ENCODE data around the gene BCORL1. TPM values are rescaled to one million over a fixed set of nuclear protein-coding genes. Genes with fewer than 3 reads are reported as not detected.

The BCORL1 gene
- total and polyA plus RNA-seq, 2 donors (not counting 3 experiments of a cell fraction or from before 2014, with no cell fraction given), result 1.8 to 13.1 TPM

DNA sequence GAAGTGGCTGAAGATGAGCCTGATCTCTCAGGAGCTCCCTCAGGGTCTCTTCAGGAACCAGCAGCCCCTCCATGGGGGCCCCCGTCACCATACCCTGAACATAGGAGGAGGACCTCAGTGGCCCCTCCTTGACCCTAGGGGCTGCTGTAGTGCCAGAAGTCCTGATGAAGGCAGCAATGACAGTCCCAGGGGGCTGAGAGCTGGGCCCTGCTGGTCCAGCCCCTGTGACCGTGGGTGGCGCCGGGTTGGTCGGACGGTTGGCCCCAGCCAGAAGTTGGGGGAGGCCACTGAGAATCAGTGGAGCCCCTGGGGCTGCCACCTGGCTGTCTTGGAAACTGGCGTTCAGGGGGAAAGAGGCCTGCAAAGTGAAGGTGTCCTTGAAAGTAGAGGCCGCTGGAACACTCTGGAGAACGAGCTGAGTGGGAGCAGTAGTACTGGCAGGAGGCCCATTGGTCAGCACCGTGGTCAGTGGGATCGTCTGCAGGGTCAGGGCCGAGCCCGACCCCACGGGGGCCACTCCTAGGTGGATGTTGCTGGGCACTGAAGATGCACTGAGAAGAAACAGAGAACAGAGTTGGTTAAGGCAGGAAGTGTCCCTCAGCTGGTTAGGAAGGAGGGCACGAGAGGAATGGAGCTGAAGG is 84.7 kb downstream of the BCORL1 start:
- no peak for FAIRE-seq
- H4K20me1 ChIP-seq (replicated peaks; ENCODE audit: control insufficient read depth, extremely low read depth, insufficient read depth, low read length), result no peaks in the 10 kb centered on the region

More for the DNA sequence above, 84.7 kb downstream of the BCORL1 start:
- CTCF ChIA-PET, result interaction anchor here (0.7 to 1.4 kb wide), 2 partner anchors 13 to 142 kb away, joined by 3 to 5 read pairs; no protein-coding TSS in a partner anchor
- dilution Hi-C loops (cut with MboI; ENCODE audit: extremely low pct_ligation_motif_present, low sequenced_read_pairs), result no loop called here
- Histone ChIP-seq H3K4me1 (ENCODE audit: control insufficient read depth, extremely low read depth, insufficient read depth, low read length) (no peaks in the 10 kb centered on the region), H3K4me3 (replicated peaks in 1 of 3; ENCODE audit: insufficient read depth in 1 of 3, low read depth in 1 of 3, low read length in 3 of 3) (no peak overlapping the region), H3K36me3 (ENCODE audit: control insufficient read depth in 2 of 2, extremely low read depth in 1 of 2, insufficient read depth in 2 of 2, low read length in 2 of 2) (peaks cover 3 to 40% of the 10 kb centered on the region in 2 experiments), H3K9me3 (replicated peaks; ENCODE audit: control insufficient read depth, insufficient read depth, low read length) (no peaks in the 10 kb centered on the region), H3K4me2 (ENCODE audit: insufficient read depth, low read length) (no peak overlapping the region), H3K27me3 (ENCODE audit: control insufficient read depth in 2 of 2, insufficient read depth in 2 of 2, low read length in 2 of 2) (no peaks in the 10 kb centered on the region), H2AFZ (ENCODE audit: low read depth, low read length) (no peak overlapping the region), H3K9me1 (replicated peaks; ENCODE audit: control insufficient read depth, extremely low read depth, insufficient read depth, low read length) (no peaks in the 10 kb centered on the region), H3K79me2 (ENCODE audit: control insufficient read depth, insufficient read depth, low read length) (no peaks in the 10 kb centered on the region), H3K9ac (replicated peaks; ENCODE audit: extremely low read depth, insufficient read depth, low read length) (no peak overlapping the region), H3K27ac (ENCODE audit: insufficient read depth, low read depth, low read length) (no peak overlapping the region)
- no peak for TF ChIP-seq MYC (IDR thresholded peaks at IDR 0.05; ENCODE audit: low read depth, low read length)
- TF ChIP-seq EZH2 (IDR thresholded peaks at IDR 0.05; ENCODE audit: borderline replicate concordance, low read depth, low read length, severe bottlenecking), result no peak
- no peak for TF ChIP-seq POLR2AphosphoS5 (IDR thresholded peaks at IDR 0.05; ENCODE audit: insufficient read depth, low read depth, low read length)
- TF ChIP-seq, protein P1, sequence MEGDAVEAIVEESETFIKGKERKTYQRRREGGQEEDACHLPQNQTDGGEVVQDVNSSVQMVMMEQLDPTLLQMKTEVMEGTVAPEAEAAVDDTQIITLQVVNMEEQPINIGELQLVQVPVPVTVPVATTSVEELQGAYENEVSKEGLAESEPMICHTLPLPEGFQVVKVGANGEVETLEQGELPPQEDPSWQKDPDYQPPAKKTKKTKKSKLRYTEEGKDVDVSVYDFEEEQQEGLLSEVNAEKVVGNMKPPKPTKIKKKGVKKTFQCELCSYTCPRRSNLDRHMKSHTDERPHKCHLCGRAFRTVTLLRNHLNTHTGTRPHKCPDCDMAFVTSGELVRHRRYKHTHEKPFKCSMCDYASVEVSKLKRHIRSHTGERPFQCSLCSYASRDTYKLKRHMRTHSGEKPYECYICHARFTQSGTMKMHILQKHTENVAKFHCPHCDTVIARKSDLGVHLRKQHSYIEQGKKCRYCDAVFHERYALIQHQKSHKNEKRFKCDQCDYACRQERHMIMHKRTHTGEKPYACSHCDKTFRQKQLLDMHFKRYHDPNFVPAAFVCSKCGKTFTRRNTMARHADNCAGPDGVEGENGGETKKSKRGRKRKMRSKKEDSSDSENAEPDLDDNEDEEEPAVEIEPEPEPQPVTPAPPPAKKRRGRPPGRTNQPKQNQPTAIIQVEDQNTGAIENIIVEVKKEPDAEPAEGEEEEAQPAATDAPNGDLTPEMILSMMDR (IDR thresholded peaks at IDR 0.05; ENCODE audit: extremely low read depth in 1 of 2, insufficient read depth in 1 of 2, low read depth in 1 of 2, low read length in 2 of 2), result no peak
- TF ChIP-seq, protein P2, sequence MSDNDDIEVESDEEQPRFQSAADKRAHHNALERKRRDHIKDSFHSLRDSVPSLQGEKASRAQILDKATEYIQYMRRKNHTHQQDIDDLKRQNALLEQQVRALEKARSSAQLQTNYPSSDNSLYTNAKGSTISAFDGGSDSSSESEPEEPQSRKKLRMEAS (IDR thresholded peaks at IDR 0.05; ENCODE audit: insufficient read depth, insufficient read length), result no peak
- TF ChIP-seq POLR2A (IDR thresholded peaks at IDR 0.05; ENCODE audit: low read depth, low read length), result no peak
- TF ChIP-seq GATA2 (IDR thresholded peaks at IDR 0.05; ENCODE audit: insufficient read depth, insufficient read length, low read depth, low read length), result no peak
- TF ChIP-seq FOS (IDR thresholded peaks at IDR 0.05; ENCODE audit: borderline replicate concordance, insufficient read depth, low read length), result no peak
- TF ChIP-seq JUN (IDR thresholded peaks at IDR 0.05; ENCODE audit: borderline replicate concordance, insufficient read depth, insufficient read length, low read depth), result no peak
- no peak for DNase-seq (ENCODE audit: low read depth, low spot score)
- BruUV-seq (replicated peaks), result no TSS peak
- intact Hi-C loops (cut with micrococcal nuclease), result no loop called here
- POLR2A ChIA-PET, result no interaction called here

All from endothelial cell of umbilical vein (primary cell).